ENCODE data around the gene NMRK2. TPM values are rescaled to one million over a fixed set of nuclear protein-coding genes. Genes with fewer than 3 reads are reported as not detected.

Gene NMRK2
- total RNA-seq, 1 experiment from 2014 or later = not detected

DNA sequence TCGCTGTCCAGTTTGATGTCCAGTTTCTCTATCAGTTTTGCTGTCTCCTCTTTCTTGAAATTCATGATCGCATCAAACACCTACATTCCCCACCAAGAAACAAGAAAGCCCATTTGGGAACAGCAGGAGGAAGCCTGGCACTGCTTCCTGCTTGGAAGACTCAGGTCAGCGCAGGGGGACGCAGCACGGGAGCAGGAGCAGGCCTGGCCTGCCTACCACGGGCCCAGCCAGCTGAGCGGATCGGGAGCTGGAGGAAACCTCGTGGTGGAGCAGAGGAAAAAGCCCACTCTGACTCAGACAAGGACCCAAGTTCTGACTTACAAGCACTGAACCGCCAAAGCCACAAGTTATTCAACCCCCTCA lies 48.5 kb downstream of the NMRK2 start:
- intact Hi-C loops (cut with micrococcal nuclease; ENCODE audit: unreplicated experiment) = no loop called here
- CTCF ChIA-PET = no interaction called here
- BruUV-seq (replicated peaks) = no TSS peak
- no peaks in the 10 kb centered on the region for H3K9me3 ChIP-seq (ENCODE audit: low read depth, low read length, poor library complexity, severe bottlenecking)
- H3K36me3 ChIP-seq (ENCODE audit: insufficient read depth, low read length, poor library complexity, severe bottlenecking) = peaks cover 85% of the 10 kb centered on the region
- TF ChIP-seq, protein P1, sequence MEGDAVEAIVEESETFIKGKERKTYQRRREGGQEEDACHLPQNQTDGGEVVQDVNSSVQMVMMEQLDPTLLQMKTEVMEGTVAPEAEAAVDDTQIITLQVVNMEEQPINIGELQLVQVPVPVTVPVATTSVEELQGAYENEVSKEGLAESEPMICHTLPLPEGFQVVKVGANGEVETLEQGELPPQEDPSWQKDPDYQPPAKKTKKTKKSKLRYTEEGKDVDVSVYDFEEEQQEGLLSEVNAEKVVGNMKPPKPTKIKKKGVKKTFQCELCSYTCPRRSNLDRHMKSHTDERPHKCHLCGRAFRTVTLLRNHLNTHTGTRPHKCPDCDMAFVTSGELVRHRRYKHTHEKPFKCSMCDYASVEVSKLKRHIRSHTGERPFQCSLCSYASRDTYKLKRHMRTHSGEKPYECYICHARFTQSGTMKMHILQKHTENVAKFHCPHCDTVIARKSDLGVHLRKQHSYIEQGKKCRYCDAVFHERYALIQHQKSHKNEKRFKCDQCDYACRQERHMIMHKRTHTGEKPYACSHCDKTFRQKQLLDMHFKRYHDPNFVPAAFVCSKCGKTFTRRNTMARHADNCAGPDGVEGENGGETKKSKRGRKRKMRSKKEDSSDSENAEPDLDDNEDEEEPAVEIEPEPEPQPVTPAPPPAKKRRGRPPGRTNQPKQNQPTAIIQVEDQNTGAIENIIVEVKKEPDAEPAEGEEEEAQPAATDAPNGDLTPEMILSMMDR (conservative IDR thresholded peaks at IDR 0.05; ENCODE audit: low read depth, low read length) = no peak
- TF ChIP-seq EZH2 (IDR thresholded peaks at IDR 0.05; ENCODE audit: borderline replicate concordance, low read depth, low read length, poor library complexity, severe bottlenecking) = no peak
- POLR2A ChIA-PET (ENCODE audit: low non-redundant PET) = no interaction called here
- H3K27me3 ChIP-seq (replicated peaks; ENCODE audit: insufficient read depth, low read depth, low read length, poor library complexity) = no peaks in the 10 kb centered on the region
- peaks cover 31% of the 10 kb centered on the region for H3K4me1 ChIP-seq (ENCODE audit: insufficient read depth, low read length, poor library complexity, severe bottlenecking)
- DNase-seq (ENCODE audit: low spot score) = no peak
- H3K27ac ChIP-seq (ENCODE audit: low read depth, low read length, poor library complexity, severe bottlenecking) = peak overlapping the region; percentile 7
- H3K4me3 ChIP-seq (ENCODE audit: low read depth, low read length, poor library complexity, severe bottlenecking) = no peak overlapping the region

DNA sequence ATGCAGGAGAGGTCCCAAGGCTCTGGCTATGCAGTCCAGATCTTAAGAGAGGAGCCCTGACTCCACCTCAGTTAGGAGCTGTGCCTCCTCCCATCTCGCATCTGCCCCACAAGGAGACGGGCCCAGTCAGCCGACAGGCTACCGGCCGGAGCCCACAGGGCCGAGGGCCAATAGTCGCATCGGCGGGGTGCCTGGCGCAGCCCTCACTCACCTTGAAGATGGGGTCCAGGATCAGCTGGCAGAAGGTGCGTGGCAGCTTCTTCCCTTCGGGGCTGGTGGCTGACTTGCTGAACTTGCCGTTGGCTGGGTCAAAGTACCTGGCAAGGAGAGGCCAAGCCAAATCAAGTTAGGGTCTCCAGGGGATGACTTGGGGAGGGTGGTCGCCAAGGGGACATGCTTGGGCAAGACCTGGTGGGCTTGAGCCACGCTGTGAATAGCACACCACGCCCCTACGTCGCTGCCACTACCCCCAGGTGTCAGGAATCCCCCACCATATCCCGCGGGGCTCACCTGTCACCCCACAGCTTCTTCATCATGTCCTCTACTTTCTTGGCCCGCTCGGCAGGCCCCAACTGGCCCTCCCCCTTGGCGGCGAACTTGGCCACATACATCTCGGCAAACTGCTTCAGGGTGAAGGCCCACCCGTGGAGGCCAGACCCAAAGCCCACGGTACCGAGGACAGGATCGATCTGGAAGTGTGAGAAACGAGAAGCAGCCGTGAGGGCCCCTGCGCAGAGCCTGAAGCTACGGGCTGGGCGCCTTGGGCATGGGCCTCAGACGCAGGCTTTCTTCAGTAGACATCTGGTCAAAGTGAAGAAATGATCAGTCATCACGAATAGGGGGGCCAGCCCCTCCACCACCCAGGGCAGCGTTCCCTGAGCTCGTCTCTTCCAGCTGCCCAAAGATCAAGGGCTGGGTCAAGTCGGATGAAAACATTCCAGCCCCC lies 49.1 kb downstream of the NMRK2 start:
- intact Hi-C loops (cut with micrococcal nuclease; ENCODE audit: unreplicated experiment) = no loop called here
- Histone ChIP-seq H3K27ac (ENCODE audit: low read depth, low read length, poor library complexity, severe bottlenecking) (peak overlapping the region; percentile 96), H3K27me3 (replicated peaks; ENCODE audit: insufficient read depth, low read depth, low read length, poor library complexity) (no peaks in the 10 kb centered on the region), H3K4me3 (ENCODE audit: low read depth, low read length, poor library complexity, severe bottlenecking) (peak overlapping the region; percentile 98), H3K9me3 (ENCODE audit: low read depth, low read length, poor library complexity, severe bottlenecking) (no peaks in the 10 kb centered on the region), H3K36me3 (ENCODE audit: insufficient read depth, low read length, poor library complexity, severe bottlenecking) (peaks cover 78% of the 10 kb centered on the region), H3K4me1 (ENCODE audit: insufficient read depth, low read length, poor library complexity, severe bottlenecking) (peaks cover 36% of the 10 kb centered on the region)
- DNase-seq (ENCODE audit: low spot score) = no peak
- TF ChIP-seq, protein P1 (conservative IDR thresholded peaks at IDR 0.05; ENCODE audit: low read depth, low read length) = no peak
- no peak for TF ChIP-seq EZH2 (IDR thresholded peaks at IDR 0.05; ENCODE audit: borderline replicate concordance, low read depth, low read length, poor library complexity, severe bottlenecking)
- POLR2A ChIA-PET (ENCODE audit: low non-redundant PET) = no interaction called here
- CTCF ChIA-PET = no interaction called here
- no TSS peak for BruUV-seq (replicated peaks)

DNA sequence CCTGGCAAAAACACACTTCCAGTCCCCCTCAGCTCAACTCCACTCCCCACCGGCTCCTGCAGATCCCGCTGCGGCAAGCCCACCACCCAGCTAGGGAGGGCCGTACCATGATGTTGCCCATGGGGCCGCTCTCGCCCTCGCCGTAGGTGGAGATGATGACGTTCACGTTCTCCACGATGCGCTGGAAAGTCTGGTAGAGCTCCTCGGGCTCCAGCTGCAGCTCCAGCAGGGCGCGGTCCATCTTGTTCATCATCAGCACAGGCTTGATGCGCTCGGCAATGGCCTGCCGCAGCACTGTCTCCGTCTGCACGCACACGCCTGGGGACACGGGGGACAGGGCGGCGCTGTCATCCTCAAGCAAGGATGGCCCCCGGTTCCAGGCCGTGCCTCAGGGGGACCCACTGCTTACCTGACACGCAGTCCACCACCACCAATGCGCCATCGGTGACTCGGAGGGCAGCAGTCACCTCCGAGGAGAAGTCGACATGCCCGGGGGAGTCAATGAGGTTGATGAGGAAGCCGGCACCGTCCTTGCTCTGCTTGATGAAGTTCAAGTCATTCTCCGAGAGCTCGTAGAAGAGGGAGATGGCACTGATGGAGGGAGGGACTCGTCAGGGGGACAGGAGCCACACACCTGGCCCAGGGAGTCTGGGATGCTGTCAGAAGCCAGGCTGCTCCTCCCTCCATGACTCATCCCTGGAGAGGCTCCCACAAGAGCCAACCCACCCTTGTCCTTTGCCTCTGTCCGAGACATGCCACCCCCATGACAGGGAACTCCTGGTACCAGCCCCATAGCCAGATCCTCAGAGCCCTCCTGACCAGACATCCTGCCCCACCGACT lies 50.1 kb downstream of the NMRK2 start:
- Histone ChIP-seq H3K36me3 (ENCODE audit: insufficient read depth, low read length, poor library complexity, severe bottlenecking) (peaks cover 69% of the 10 kb centered on the region), H3K27me3 (replicated peaks; ENCODE audit: insufficient read depth, low read depth, low read length, poor library complexity) (no peaks in the 10 kb centered on the region), H3K4me3 (ENCODE audit: low read depth, low read length, poor library complexity, severe bottlenecking) (peak overlapping the region; percentile 98), H3K27ac (ENCODE audit: low read depth, low read length, poor library complexity, severe bottlenecking) (peak overlapping the region; percentile 96), H3K9me3 (ENCODE audit: low read depth, low read length, poor library complexity, severe bottlenecking) (no peaks in the 10 kb centered on the region), H3K4me1 (ENCODE audit: insufficient read depth, low read length, poor library complexity, severe bottlenecking) (peaks cover 36% of the 10 kb centered on the region)
- no TSS peak for BruUV-seq (replicated peaks)
- TF ChIP-seq, protein P1 (conservative IDR thresholded peaks at IDR 0.05; ENCODE audit: low read depth, low read length) = no peak
- no peak for TF ChIP-seq EZH2 (IDR thresholded peaks at IDR 0.05; ENCODE audit: borderline replicate concordance, low read depth, low read length, poor library complexity, severe bottlenecking)
- ChIA-PET POLR2A (ENCODE audit: low non-redundant PET) (interaction anchor here (0.6 kb wide), 1 partner anchor 134 kb away, joined by 3 read pairs; no protein-coding TSS in a partner anchor), CTCF (no interaction called here)
- intact Hi-C loops (cut with micrococcal nuclease; ENCODE audit: unreplicated experiment) = no loop called here
- no peak for DNase-seq (ENCODE audit: low spot score)

Data from A673 (cell line).